HG03196 (cell line): ENCODE measurements around the gene THOC6.
"Not testable (repeated sequence)": the region's sequence is repeated elsewhere in the genome, so short reads cannot be mapped to it uniquely, and the experiment has no call there.

Experiments used
- ATAC-seq: cut with Tn5 transposase; IDR thresholded peaks from one replicate; pipeline ENCODE4 v1.9.1; 2021; ENCODE audit not compliant: unreplicated experiment

Gene THOC6

GRCh38 chr16:3053330-3053710 is 29.5 kb downstream of the THOC6 start:
- ATAC-seq, result not testable (repeated sequence)

DNA sequence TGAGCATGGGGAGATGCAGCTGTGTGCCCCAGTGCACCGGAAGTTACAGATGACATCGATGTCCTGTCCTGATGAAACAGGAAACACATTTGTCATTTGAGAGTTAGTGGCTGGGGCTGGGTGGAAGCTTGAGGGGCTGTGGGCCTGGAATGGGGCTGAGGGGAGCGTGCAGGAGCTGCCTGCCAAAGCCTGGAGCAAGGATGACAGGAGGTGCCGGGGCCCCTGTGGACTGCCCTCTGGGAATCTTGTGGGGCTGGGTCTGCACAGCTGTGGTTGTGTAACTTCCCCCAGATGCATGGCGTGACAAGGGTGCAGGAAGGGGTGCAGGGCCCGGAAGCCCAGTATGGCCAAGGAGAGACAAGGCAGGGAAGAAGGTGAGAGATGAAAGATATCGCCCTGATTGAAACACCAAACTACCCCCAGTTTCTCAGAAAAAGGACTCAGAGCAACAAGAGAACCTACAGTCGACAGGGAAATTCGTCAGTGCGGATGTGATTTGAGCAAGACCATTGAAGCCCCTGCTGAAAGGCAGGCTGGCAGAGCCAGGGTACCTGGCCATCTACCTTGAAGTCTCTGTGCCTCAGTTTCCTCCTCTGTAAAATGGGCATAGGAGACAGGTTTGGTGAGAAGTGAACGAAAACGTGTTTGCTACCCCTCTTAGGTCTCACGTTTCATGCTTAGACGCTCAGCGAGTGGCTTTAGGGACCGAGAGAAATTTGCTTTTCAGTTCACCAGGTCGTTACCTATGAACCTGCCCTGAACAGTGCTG is 31.3 kb downstream of the THOC6 start:
- ATAC-seq, result no peak

DNA sequence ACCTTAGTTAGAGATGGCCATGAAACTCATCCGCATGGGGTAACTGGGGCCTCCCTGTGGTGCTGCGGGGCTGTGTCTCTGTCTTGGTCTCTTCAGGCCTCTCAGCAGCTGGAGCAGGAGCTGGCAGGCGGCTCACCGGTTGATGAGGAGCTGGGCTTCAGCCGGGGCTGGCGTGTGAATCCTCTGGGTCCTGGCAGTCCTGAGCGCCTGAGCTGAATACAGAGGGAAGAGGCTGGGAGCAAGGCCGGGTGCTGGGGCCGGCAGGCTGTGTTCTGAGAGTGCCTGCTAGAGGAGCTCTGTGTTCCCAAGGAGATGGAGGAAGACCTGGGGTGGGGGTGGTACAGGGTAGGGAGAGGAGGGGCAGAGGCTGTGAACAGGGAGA is 31.9 kb downstream of the THOC6 start:
- not testable (repeated sequence) for ATAC-seq

- ATAC-seq, result no peak
Measured at GRCh38 chr16:3056336-3057180, 32.7 kb downstream of the THOC6 start.

DNA sequence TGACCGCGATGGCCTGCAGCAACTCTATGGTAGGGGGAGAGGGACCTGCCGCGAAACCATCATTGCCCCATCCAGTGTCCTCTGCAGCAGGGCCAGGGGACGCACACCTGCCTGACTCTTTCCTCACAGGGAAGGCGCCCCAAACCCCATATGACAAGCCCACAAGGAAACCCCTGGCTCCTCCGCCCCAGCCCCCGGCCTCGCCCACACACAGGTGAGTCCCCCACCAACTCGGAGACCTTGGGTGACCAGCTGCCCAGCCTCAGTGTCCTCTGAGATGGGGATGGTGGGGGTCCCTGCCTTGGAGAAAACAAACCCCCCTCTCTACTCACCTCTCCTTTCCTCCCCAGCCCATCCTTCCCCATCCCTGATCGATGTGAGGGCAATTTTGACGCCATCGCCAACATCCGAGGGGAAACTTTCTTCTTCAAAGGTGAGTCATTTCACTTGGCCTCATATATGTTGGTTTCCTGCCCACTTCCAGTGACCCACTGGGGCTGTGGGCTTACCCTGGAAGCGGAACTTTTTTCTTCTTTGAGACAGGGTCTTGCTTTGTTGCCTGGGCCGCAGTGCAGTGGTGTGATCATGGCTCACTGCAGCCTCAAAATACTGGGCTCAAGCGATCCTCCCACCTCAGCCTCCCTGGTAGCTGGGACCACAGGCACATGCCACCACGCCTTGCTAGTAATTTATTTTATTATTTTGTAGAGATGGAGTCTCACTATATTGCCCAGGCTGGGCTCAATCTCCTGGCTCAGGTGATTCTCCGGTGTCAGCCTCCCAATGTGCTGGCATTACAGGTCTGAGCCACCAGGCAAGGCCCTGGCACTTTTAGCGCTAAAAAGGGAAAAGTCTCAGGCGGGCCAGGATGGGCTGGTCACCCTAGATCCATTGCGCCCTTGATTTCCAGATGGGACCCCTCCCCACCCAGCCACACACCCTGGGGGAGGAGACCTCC is 33.6 kb downstream of the THOC6 start:
- no peak for ATAC-seq

GRCh38 chr16:3058139-3059030 is 34.5 kb downstream of the THOC6 start:
- no peak for ATAC-seq

- ATAC-seq, result peak; percentile 75
Measured at GRCh38 chr16:3059041-3059722, 35.3 kb downstream of the THOC6 start.

- ATAC-seq, result no peak
Measured at GRCh38 chr16:3059723-3060242, 35.9 kb downstream of the THOC6 start.

GRCh38 chr16:3060339-3061127 is 36.7 kb downstream of the THOC6 start:
- no peak for ATAC-seq

DNA sequence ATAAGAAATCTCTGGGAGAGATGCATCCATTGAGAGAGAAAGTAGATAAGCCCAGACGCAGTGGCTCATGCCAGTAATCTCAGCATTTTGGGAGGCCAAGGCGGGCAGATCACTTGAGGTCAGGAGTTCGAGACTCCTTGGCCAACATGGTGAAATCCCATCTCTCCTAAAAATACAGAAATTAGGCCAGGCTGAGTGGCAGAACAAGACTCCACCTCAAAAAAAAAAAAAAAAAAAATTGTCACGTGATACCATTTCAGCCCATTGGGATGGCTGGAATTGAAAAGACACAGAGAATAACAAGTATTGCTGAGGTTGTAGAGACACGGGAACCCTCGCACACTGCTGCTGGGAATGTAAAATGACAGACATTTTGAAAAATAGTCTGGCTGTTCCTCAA is 38.7 kb downstream of the THOC6 start:
- ATAC-seq, result no peak

- ATAC-seq, result no peak
Measured at GRCh38 chr16:3063625-3064386, 40.0 kb downstream of the THOC6 start.

GRCh38 chr16:3065069-3065741 is 41.4 kb downstream of the THOC6 start, which contains the start of gene IL32:
Gene IL32 (plus strand): TSS chr16:3065640. CDS start chr16:3065812, 172 bp downstream.
- ATAC-seq, result no peak

GRCh38 chr16:3065742-3066439 is 42.1 kb downstream of the THOC6 start:
- no peak for ATAC-seq

DNA sequence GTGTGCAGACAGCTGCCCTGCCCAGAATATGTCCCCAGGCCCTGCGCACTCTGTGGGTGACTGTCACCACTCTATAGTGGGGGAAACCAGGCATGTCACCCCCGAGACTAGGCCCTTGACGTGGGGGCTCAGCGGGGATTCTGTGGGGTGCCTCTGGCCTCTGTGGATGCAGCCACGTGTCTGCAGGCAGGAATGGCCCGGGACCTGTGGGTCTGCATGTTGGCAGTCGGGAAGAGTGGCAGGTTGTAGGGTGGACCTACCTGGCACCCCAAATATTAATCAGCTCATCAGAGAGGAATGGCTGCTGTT is 42.6 kb downstream of the THOC6 start:
- no peak for ATAC-seq

DNA sequence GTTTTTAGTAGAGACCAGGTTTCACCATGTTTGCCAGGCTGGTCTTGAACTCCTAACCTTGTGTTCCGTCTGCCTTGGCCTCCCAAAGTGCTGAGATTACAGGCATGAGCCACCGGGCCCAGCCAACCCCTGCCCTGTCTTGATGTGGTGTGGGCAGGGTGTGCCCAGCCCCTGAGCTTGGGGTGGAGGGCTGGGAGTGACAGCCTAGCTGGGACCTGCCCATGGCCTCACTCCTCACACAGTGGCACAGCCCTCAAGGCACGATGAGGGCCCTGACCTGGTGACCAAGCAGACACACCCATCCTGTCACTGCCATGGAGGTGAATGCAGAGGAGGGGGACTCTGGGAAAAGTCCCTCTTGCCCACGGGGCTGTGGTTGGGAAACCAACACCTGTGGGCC is 44.7 kb downstream of the THOC6 start:
- ATAC-seq, result no peak

GRCh38 chr16:3069146-3069545 is 45.3 kb downstream of the THOC6 start:
- ATAC-seq, result not testable (repeated sequence)
